B cell (primary cell): ENCODE measurements around the gene APCDD1L. TPM values are rescaled to one million over a fixed set of nuclear protein-coding genes. Genes with fewer than 3 reads are reported as not detected.

Source experiments
- ATAC-seq: fragments of 200-7000 bp; cut with Tn5 transposase; one replicate; pipeline ENCODE4 v1.10.0; 2021; ENCODE audit warnings: low read depth, mild to moderate bottlenecking, moderate number of reproducible peaks, moderate library complexity
- CTCF ChIA-PET: fragments of 350-600 bp; sonication (Branson Sonifier 250); formaldehyde crosslinking; loops from one replicate; lab custom pipeline; 2021; ENCODE audit warnings: antibody characterized with exemption, inconsistent platforms; lab: Charles Lee
- POLR2A ChIA-PET: fragments of 350-600 bp; sonication (Branson Sonifier 250); formaldehyde crosslinking; loops from one replicate; lab custom pipeline; 2021; ENCODE audit warnings: antibody characterized with exemption; lab: Charles Lee
- DNase-seq: peaks from one replicate; pipeline ENCODE4 v3.0.0; 2013
- H2AFZ ChIP-seq: 2 replicates; pipeline ENCODE4 v1.6.1; 2012; ENCODE audit warnings: mild to moderate bottlenecking, low read depth, low read length; ENCODE audit not compliant: insufficient read depth, poor library complexity, severe bottlenecking
- H3K27ac ChIP-seq, 2 donors: 1 replicate in 1 of 2; 2 replicates in 1 of 2; pipeline ENCODE4 v1.5.1; 2012 to 2013; ENCODE audit warnings: low read length in 2 of 2, mild to moderate bottlenecking in 2 of 2, moderate library complexity in 1 of 2
- H3K27me3 ChIP-seq, 4 experiments: fragments of 200-600 bp in 1 of 4; sonication (generic) in 1 of 4; replicated peaks in 1 of 4; 1 replicate in 2 of 4; 2 replicates in 2 of 4; pipeline versions ENCODE4 v1.6.1 to v1.7.0; 2013 to 2016; ENCODE audit warnings: low read length in 3 of 4, mild to moderate bottlenecking in 2 of 4, mixed read lengths in 1 of 4, moderate library complexity in 1 of 4; ENCODE audit not compliant: insufficient read depth in 4 of 4, control insufficient read depth in 3 of 4; ENCODE audit errors: control extremely low read depth in 1 of 4
- H3K36me3 ChIP-seq, 2 experiments: replicated peaks in 1 of 2; 1 replicate in 1 of 2; 2 replicates in 1 of 2; pipeline versions ENCODE4 v1.6.1 to v1.7.1; 2013; ENCODE audit warnings: low read length in 1 of 2; ENCODE audit not compliant: insufficient read depth in 2 of 2, control insufficient read depth in 1 of 2; ENCODE audit errors: control extremely low read depth in 1 of 2, extremely low read depth in 1 of 2
- H3K4me1 ChIP-seq, 2 donors: fragments of 200-600 bp in 1 of 2; sonication (generic) in 1 of 2; 1 replicate in 1 of 2; 2 replicates in 1 of 2; pipeline versions ENCODE4 v1.5.1 to v1.6.1; 2013 to 2017; ENCODE audit warnings: low read length in 2 of 2; ENCODE audit not compliant: control insufficient read depth in 2 of 2, insufficient read depth in 2 of 2
- H3K4me2 ChIP-seq: replicated peaks from 2 replicates; pipeline ENCODE3; 2012; ENCODE audit warnings: mild to moderate bottlenecking, low read depth, low read length; ENCODE audit not compliant: poor library complexity, severe bottlenecking
- H3K4me3 ChIP-seq, 5 experiments: fragments of 200-600 bp in 1 of 5; sonication (generic) in 1 of 5; 1 replicate in 3 of 5; 2 replicates in 2 of 5; pipeline versions ENCODE4 v1.5.1 to v1.7.0; 2011 to 2016; ENCODE audit warnings: low read length in 4 of 5, mild to moderate bottlenecking in 4 of 5, low read depth in 2 of 5, control low read depth in 1 of 5, moderate library complexity in 1 of 5; ENCODE audit not compliant: insufficient read depth in 1 of 5; ENCODE audit errors: control extremely low read depth in 1 of 5, extremely low read depth in 1 of 5
- H3K79me2 ChIP-seq: fragments of 200-600 bp; sonication (generic); one replicate; pipeline ENCODE4 v1.6.0; 2016; ENCODE audit warnings: low read length; ENCODE audit not compliant: control insufficient read depth, insufficient read depth
- H3K9ac ChIP-seq: fragments of 200-600 bp; sonication (generic); 2 replicates; pipeline ENCODE4 v1.6.1; 2017; ENCODE audit warnings: mild to moderate bottlenecking, low read length, moderate library complexity
- H3K9me3 ChIP-seq, 3 donors: one replicate each; pipeline versions ENCODE4 v1.6.1 to v1.7.1; 2013; ENCODE audit warnings: low read length in 2 of 3; ENCODE audit not compliant: control insufficient read depth in 2 of 3, insufficient read depth in 1 of 3; ENCODE audit errors: control extremely low read depth in 1 of 3
- H4K20me1 ChIP-seq: 2 replicates; pipeline ENCODE4 v1.6.0; 2012; ENCODE audit warnings: mild to moderate bottlenecking, low read length; ENCODE audit not compliant: insufficient read depth, control insufficient read depth, poor library complexity, severe bottlenecking
- H3K27ac Mint-ChIP-seq: one replicate; pipeline ENCODE4 v1.8.0; 2021; ENCODE audit warnings: mixed read lengths
- H3K27me3 Mint-ChIP-seq: one replicate; pipeline ENCODE4 v1.8.0; 2021; ENCODE audit warnings: mixed read lengths
- H3K4me1 Mint-ChIP-seq: one replicate; pipeline ENCODE4 v1.8.0; 2021; ENCODE audit warnings: mixed read lengths
- H3K4me3 Mint-ChIP-seq: one replicate; pipeline ENCODE4 v1.8.0; 2021; ENCODE audit warnings: mixed read lengths
- H3K9me3 Mint-ChIP-seq: one replicate; pipeline ENCODE4 v1.8.0; 2022; ENCODE audit warnings: mixed read lengths; ENCODE audit not compliant: insufficient read depth
- CTCF ChIP-seq: fragments of 200-600 bp; IDR thresholded peaks from one replicate; pipeline ENCODE4 v1.8.0; 2022; ENCODE audit warnings: antibody characterized with exemption, mild to moderate bottlenecking
- EZH2 ChIP-seq: IDR thresholded peaks from 2 replicates; pipeline ENCODE4 v1.6.1; 2012; ENCODE audit warnings: borderline replicate concordance, low read depth, mild to moderate bottlenecking, moderate library complexity, low read length; ENCODE audit not compliant: insufficient read depth, poor library complexity, severe bottlenecking
- WGBS: methylation state at CpG from one replicate; pipeline ENCODE4 v1.1.5; 2013; ENCODE audit warnings: missing lambda C conversion rate; ENCODE audit not compliant: insufficient coverage; 5-methylcytosine and 5-hydroxymethylcytosine counted together
- intact Hi-C: fragments of 100-400 bp; cut with micrococcal nuclease; formaldehyde crosslinking; loops from one replicate; pipeline ENCODE4 v1.10.0; 2022
- polyA plus RNA-seq: library from polyadenylated mRNA; depleted of rRNA; stranded (reverse); fragments of >200 nt; gene quantifications from 2 replicates; pipeline ENCODE4 v1.2.3, GENCODE V29; 2012
- total RNA-seq, 2 donors: library from RNA; stranded (reverse); fragments of 120-200 nt in 1 of 2; gene quantifications; 1 replicate in 1 of 2; 2 replicates in 1 of 2; pipeline versions ENCODE4 v1.2.3 to v1.2.4, GENCODE V29; 2013 to 2022

APCDD1L gene
- total and polyA plus RNA-seq, 2 donors (not counting 1 experiment from before 2014, with no cell fraction given): not detected

DNA sequence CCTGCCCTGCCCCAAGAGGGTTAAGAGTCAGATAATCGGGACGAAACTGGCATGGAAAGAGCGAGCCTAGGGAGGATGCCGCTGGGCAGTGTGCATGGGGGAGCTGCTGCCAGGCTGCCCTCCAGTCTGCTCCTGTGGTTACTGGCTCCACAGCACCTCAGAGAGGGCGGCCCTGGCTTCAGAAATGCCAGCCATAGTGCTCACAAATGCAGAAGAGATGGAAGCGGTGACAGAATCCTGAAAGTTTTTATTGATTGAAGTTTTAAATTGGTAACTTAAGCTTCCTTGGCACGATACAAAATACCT, 68.3 kb downstream of the APCDD1L start:
- Histone ChIP-seq H3K27me3 (no peaks in the 10 kb centered on the region), H3K9ac (no peak overlapping the region), H3K36me3 (peaks cover 0 to 33% of the 10 kb centered on the region in 2 experiments), H2AFZ (no peak overlapping the region), H4K20me1 (peaks cover 6% of the 10 kb centered on the region), H3K9me3 (no peaks in the 10 kb centered on the region), H3K4me3 (no peak overlapping the region), H3K4me2 (no peak overlapping the region), H3K4me1 (peaks cover 0 to 5% of the 10 kb centered on the region in 2 donors), H3K27ac (no peak overlapping the region), H3K79me2 (no peaks in the 10 kb centered on the region)
- POLR2A ChIA-PET: no interaction called here
- CTCF ChIA-PET: interaction anchor here (0.5 to 4.3 kb wide), 7 partner anchors 12 to 237 kb away, joined by 3 to 45 read pairs (median 4); no protein-coding TSS in a partner anchor
- no peak for ATAC-seq
- TF ChIP-seq EZH2 (no peak), CTCF (no peak)
- Mint-ChIP-seq H3K27me3 (no peaks in the 10 kb centered on the region), H3K4me3 (no peak overlapping the region), H3K9me3 (no peaks in the 10 kb centered on the region), H3K4me1 (peaks cover 10% of the 10 kb centered on the region), H3K27ac (no peak overlapping the region)
- 94% methylated on average over 5 of the region's 7 CpGs for WGBS
- intact Hi-C loops: loop anchor here (1.0 kb wide), 1 partner anchor 210 kb away; no protein-coding TSS in a partner anchor
- no peak for DNase-seq

DNA sequence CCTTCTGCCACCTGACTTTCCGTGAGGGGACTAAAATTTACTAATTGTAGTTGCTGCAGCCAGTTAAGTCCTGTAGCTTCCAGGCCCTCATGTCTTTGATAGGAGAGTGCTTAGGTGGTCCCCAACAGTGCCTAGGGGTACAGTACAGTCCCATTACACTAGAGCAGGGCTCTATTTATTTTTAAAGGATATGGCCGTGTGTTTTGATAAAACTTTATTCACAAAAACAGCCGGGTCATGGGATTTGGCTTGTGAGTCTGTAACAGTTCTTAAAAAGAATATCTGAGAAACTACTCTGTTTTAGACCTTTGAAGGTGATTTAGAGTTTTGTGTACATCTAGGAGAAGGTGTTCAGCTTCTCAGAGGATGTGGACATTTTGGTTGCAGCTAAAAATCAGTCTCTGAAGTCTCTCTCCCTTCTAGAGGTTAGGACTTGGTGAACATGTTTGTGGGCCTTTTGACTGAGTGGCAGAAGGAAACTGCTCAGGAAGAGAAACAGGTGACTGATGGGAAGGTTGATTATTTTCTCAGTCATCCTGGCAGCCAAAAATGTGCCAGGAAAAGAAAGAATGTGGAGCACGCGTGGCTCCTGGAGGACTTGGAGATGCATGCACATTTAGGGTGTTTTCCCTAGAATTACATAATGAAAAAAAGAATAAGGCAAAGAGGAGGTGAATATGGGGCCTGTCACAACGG, 68.8 kb downstream of the APCDD1L start:
- no peaks in the 10 kb centered on the region for H3K79me2 ChIP-seq
- H3K27ac ChIP-seq: no peak overlapping the region
- Mint-ChIP-seq H3K9me3 (no peaks in the 10 kb centered on the region), H3K27ac (no peak overlapping the region), H3K27me3 (no peaks in the 10 kb centered on the region), H3K4me3 (no peak overlapping the region), H3K4me1 (peaks cover 10% of the 10 kb centered on the region)
- H3K27me3 ChIP-seq: no peaks in the 10 kb centered on the region
- H3K36me3 ChIP-seq: peaks cover 0 to 33% of the 10 kb centered on the region in 2 experiments
- no CpG with 5 or more reads among the region's 6 CpGs for WGBS
- ATAC-seq (no peak), DNase-seq (no peak)
- TF ChIP-seq EZH2 (no peak), CTCF (no peak)
- H2AFZ ChIP-seq: no peak overlapping the region
- H3K4me1 ChIP-seq: peaks cover 0 to 5% of the 10 kb centered on the region in 2 donors
- peaks cover 6% of the 10 kb centered on the region for H4K20me1 ChIP-seq
- intact Hi-C loops: no loop called here
- ChIA-PET POLR2A (no interaction called here), CTCF (interaction anchor here (0.5 to 4.3 kb wide), 3 partner anchors 172 to 211 kb away, joined by 3 to 45 read pairs (median 6); no protein-coding TSS in a partner anchor)
- no peak overlapping the region for H3K4me2 ChIP-seq
- H3K4me3 ChIP-seq: no peak overlapping the region
- no peaks in the 10 kb centered on the region for H3K9me3 ChIP-seq
- H3K9ac ChIP-seq: no peak overlapping the region
